Gastrocnemius medialis (tissue), 4 donors: ENCODE results near the gene ARHGAP36. TPM values are rescaled to one million over a fixed set of nuclear protein-coding genes. Genes with fewer than 3 reads are reported as not detected.

Source experiments
- ATAC-seq, 2 donors: fragments of 150-250 bp; one replicate each; pipeline ENCODE4 v1.9.1; 2016
- DNase-seq, 2 donors: peaks; one replicate each; pipeline ENCODE4 v3.0.0-alpha.2; 2019
- H3K27ac ChIP-seq, 4 donors: fragments of 200-600 bp; sonication (generic); 1 replicate in 1 of 4; 2 replicates in 3 of 4; pipeline ENCODE4 v1.5.1; 2016 to 2018; ENCODE audit warnings: mild to moderate bottlenecking in 2 of 4, moderate library complexity in 1 of 4
- H3K27me3 ChIP-seq, 3 donors: fragments of 200-600 bp; sonication (generic) in 2 of 3; 1 replicate in 1 of 3; 2 replicates in 2 of 3; pipeline versions ENCODE4 v1.5.1 to v1.6.0; 2016 to 2019; ENCODE audit warnings: mild to moderate bottlenecking in 1 of 3, moderate library complexity in 1 of 3
- H3K36me3 ChIP-seq, 2 donors: fragments of 200-600 bp; sonication (generic) in 1 of 2; one replicate each; pipeline ENCODE4 v1.5.1; 2017 to 2018
- H3K4me1 ChIP-seq, 2 donors: fragments of 200-600 bp; sonication (generic) in 1 of 2; one replicate each; pipeline ENCODE4 v1.5.1; 2016 to 2017; ENCODE audit warnings: mild to moderate bottlenecking in 2 of 2
- H3K4me3 ChIP-seq, 4 donors: fragments of 200-600 bp; sonication (generic) in 3 of 4; 1 replicate in 1 of 4; 2 replicates in 3 of 4; pipeline ENCODE4 v1.5.1; 2016 to 2019; ENCODE audit warnings: mild to moderate bottlenecking in 2 of 4
- H3K9me3 ChIP-seq, 3 donors: fragments of 200-600 bp; sonication (generic) in 2 of 3; 1 replicate in 1 of 3; 2 replicates in 2 of 3; pipeline ENCODE4 v1.5.1; 2016 to 2019
- POLR2A ChIP-seq, 2 donors: fragments of 450-650 bp; IDR thresholded peaks; one replicate each; pipeline ENCODE4 v1.6.1; 2017; ENCODE audit warnings: antibody characterized with exemption in 2 of 2, mild to moderate bottlenecking in 2 of 2, moderate library complexity in 2 of 2
- in situ Hi-C, 4 donors: fragments of 200-750 bp; cut with MboI; loops; one replicate each; pipeline versions ENCODE4 v1.15.0 to v1.8.0; 2017; ENCODE audit warnings: low sequenced_read_pairs in 4 of 4
- intact Hi-C: fragments of 100-400 bp; cut with DNase I; formaldehyde crosslinking; loops from one replicate; pipeline ENCODE4 v1.15.1; 2023; ENCODE audit warnings: low total_unique reads
- total RNA-seq, 4 donors: library from RNA; depleted of rRNA; stranded (reverse); fragments of >200 nt; gene quantifications; one replicate each; pipeline versions ENCODE4 v1.1.0 to v1.2.3, GENCODE V29; 2016
- TF ChIP-seq, protein P1 (sequence below), 5 experiments: fragments of 450-650 bp in 3 of 5; fragments of 200-600 bp in 2 of 5; sonication (generic) in 2 of 5; IDR thresholded peaks in 4 of 5; conservative IDR thresholded peaks in 1 of 5; 1 replicate in 4 of 5; 2 replicates in 1 of 5; pipeline ENCODE4 v1.5.1; 2016 to 2019; ENCODE audit warnings: antibody characterized with exemption in 5 of 5, mild to moderate bottlenecking in 3 of 5, moderate library complexity in 3 of 5

Gene ARHGAP36
- total RNA-seq, 4 donors from 2014 or later: 0.41 to 2.7 (median 0.93) TPM

- in situ Hi-C loops: no loop called here
- Histone ChIP-seq H3K36me3 (no peaks in the 10 kb centered on the region), H3K27me3 (peaks cover 4 to 42% (median 32%) of the 10 kb centered on the region in 3 donors), H3K4me3 (no peak overlapping the region), H3K4me1 (no peaks in the 10 kb centered on the region), H3K27ac (no peak overlapping the region), H3K9me3 (no peaks in the 10 kb centered on the region)
- intact Hi-C loops: no loop called here
- TF ChIP-seq POLR2A (IDR thresholded peaks at IDR 0.05): no peak
- TF ChIP-seq, protein P1, sequence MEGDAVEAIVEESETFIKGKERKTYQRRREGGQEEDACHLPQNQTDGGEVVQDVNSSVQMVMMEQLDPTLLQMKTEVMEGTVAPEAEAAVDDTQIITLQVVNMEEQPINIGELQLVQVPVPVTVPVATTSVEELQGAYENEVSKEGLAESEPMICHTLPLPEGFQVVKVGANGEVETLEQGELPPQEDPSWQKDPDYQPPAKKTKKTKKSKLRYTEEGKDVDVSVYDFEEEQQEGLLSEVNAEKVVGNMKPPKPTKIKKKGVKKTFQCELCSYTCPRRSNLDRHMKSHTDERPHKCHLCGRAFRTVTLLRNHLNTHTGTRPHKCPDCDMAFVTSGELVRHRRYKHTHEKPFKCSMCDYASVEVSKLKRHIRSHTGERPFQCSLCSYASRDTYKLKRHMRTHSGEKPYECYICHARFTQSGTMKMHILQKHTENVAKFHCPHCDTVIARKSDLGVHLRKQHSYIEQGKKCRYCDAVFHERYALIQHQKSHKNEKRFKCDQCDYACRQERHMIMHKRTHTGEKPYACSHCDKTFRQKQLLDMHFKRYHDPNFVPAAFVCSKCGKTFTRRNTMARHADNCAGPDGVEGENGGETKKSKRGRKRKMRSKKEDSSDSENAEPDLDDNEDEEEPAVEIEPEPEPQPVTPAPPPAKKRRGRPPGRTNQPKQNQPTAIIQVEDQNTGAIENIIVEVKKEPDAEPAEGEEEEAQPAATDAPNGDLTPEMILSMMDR (IDR thresholded peaks at IDR 0.05 in 4 of 5, conservative IDR thresholded peaks at IDR 0.05 in 1 of 5): no peak
- DNase-seq (no peak), ATAC-seq (no peak)
Measured at GRCh38 chrX:131067846-131068745, 9.9 kb downstream of the ARHGAP36 start.

GRCh38 chrX:131068945-131069719 is 11.0 kb downstream of the ARHGAP36 start:
- no peak for ATAC-seq
- H3K27me3 ChIP-seq: peaks cover 4 to 49% (median 32%) of the 10 kb centered on the region in 3 donors
- H3K27ac ChIP-seq: no peak overlapping the region
- no peaks in the 10 kb centered on the region for H3K36me3 ChIP-seq
- in situ Hi-C loops (no loop called here), intact Hi-C loops (no loop called here)
- H3K9me3 ChIP-seq: no peaks in the 10 kb centered on the region
- DNase-seq: no peak
- H3K4me3 ChIP-seq: no peak overlapping the region
- TF ChIP-seq POLR2A (IDR thresholded peaks at IDR 0.05): no peak
- TF ChIP-seq, protein P1 (IDR thresholded peaks at IDR 0.05 in 4 of 5, conservative IDR thresholded peaks at IDR 0.05 in 1 of 5): peak in 3 of 5 experiments; percentile 11 to 52 (median 26)
- H3K4me1 ChIP-seq: no peaks in the 10 kb centered on the region

GRCh38 chrX:131072871-131073571 is 14.9 kb downstream of the ARHGAP36 start:
- Histone ChIP-seq H3K27ac (no peak overlapping the region), H3K36me3 (no peaks in the 10 kb centered on the region), H3K4me1 (no peaks in the 10 kb centered on the region), H3K9me3 (no peaks in the 10 kb centered on the region), H3K4me3 (no peak overlapping the region), H3K27me3 (peaks cover 4 to 32% (median 27%) of the 10 kb centered on the region in 3 donors)
- TF ChIP-seq POLR2A (IDR thresholded peaks at IDR 0.05): no peak
- TF ChIP-seq, protein P1 (IDR thresholded peaks at IDR 0.05 in 4 of 5, conservative IDR thresholded peaks at IDR 0.05 in 1 of 5): no peak
- no peak for ATAC-seq
- no peak for DNase-seq
- intact Hi-C loops (no loop called here), in situ Hi-C loops (no loop called here)

GRCh38 chrX:131073607-131074006 is 15.5 kb downstream of the ARHGAP36 start:
- H3K27me3 ChIP-seq: peaks cover 4 to 27% (median 27%) of the 10 kb centered on the region in 3 donors
- DNase-seq (no peak), ATAC-seq (no peak)
- no peaks in the 10 kb centered on the region for H3K36me3 ChIP-seq
- in situ Hi-C loops (no loop called here), intact Hi-C loops (no loop called here)
- H3K27ac ChIP-seq: no peak overlapping the region
- TF ChIP-seq POLR2A (IDR thresholded peaks at IDR 0.05): no peak
- TF ChIP-seq, protein P1 (IDR thresholded peaks at IDR 0.05 in 4 of 5, conservative IDR thresholded peaks at IDR 0.05 in 1 of 5): no peak
- H3K4me1 ChIP-seq: no peaks in the 10 kb centered on the region
- no peaks in the 10 kb centered on the region for H3K9me3 ChIP-seq
- H3K4me3 ChIP-seq: no peak overlapping the region
